Right cardiac atrium (tissue), 5 donors: ENCODE data around the gene GORASP2. TPM values are rescaled to one million over a fixed set of nuclear protein-coding genes. Genes with fewer than 3 reads are reported as not detected.
"Not testable (repeated sequence)": the region's sequence is repeated elsewhere in the genome, so short reads cannot be mapped to it uniquely, and the experiment has no call there.

ENCODE experiments used
- ATAC-seq, 2 donors: fragments of 200-7000 bp; cut with Tn5 transposase; one replicate each; pipeline versions ENCODE4 v1.8.0 to v1.9.1; 2020; ENCODE audit warnings: moderate library complexity in 2 of 2, mild to moderate bottlenecking in 1 of 2
- DNase-seq, 3 donors: peaks; one replicate each; pipeline ENCODE4 v3.0.0-alpha.2; 2020
- H3K27ac ChIP-seq: one replicate; pipeline ENCODE4 v1.5.1; 2013; ENCODE audit warnings: mild to moderate bottlenecking, low read length, control low read depth, moderate library complexity
- H3K27me3 ChIP-seq: one replicate; pipeline ENCODE4 v1.6.1; 2013; ENCODE audit not compliant: control insufficient read depth, insufficient read depth
- H3K4me1 ChIP-seq: one replicate; pipeline ENCODE4 v1.6.1; 2013; ENCODE audit warnings: low read length; ENCODE audit not compliant: control insufficient read depth, insufficient read depth
- H3K4me3 ChIP-seq: one replicate; pipeline ENCODE4 v1.5.1; 2013; ENCODE audit warnings: low read length, control low read depth
- H3K9me3 ChIP-seq: one replicate; pipeline ENCODE4 v1.6.1; 2013; ENCODE audit warnings: low read length; ENCODE audit not compliant: control insufficient read depth
- WGBS: extraction: QIAGEN DNeasy Blood & Tissue Kit; methylation state at CpG from one replicate; pipeline ENCODE4 v1.1.7; 2013; 5-methylcytosine and 5-hydroxymethylcytosine counted together
- intact Hi-C, 4 donors: fragments of 100-400 bp; cut with DNase I; formaldehyde crosslinking; loops; one replicate each; pipeline versions ENCODE4 v1.11.0 to v1.14.0; 2022 to 2023
- polyA plus RNA-seq: library from polyadenylated mRNA; stranded (reverse); fragments of 200-250 nt; gene quantifications from one replicate; pipeline ENCODE4 v1.2.3, GENCODE V29; 2013
- total RNA-seq, 4 donors: library from RNA; stranded (reverse); fragmentation: NEBNext Ultra II Directional; extraction: Animal tissue kit (Norgen Biotek cat#: 25700); gene quantifications; one replicate each; pipeline ENCODE4 v1.2.1, GENCODE V29; 2021
- donor health status: healthy with polysubstance abuse.
- donor health status: DM: no; HTN: yes; CAD: no.
- donor health status: DM: no; HTN: no; CAD: no.
- donor health status: DM: no; HTN: yes; CAD: no; lungs with severe emphysema.
- donor health status: DM: yes; HTN: yes; CAD: no.

GORASP2 gene
- total and polyA plus RNA-seq, 5 donors = 39.5 to 74.7 (median 68.8) TPM

DNA sequence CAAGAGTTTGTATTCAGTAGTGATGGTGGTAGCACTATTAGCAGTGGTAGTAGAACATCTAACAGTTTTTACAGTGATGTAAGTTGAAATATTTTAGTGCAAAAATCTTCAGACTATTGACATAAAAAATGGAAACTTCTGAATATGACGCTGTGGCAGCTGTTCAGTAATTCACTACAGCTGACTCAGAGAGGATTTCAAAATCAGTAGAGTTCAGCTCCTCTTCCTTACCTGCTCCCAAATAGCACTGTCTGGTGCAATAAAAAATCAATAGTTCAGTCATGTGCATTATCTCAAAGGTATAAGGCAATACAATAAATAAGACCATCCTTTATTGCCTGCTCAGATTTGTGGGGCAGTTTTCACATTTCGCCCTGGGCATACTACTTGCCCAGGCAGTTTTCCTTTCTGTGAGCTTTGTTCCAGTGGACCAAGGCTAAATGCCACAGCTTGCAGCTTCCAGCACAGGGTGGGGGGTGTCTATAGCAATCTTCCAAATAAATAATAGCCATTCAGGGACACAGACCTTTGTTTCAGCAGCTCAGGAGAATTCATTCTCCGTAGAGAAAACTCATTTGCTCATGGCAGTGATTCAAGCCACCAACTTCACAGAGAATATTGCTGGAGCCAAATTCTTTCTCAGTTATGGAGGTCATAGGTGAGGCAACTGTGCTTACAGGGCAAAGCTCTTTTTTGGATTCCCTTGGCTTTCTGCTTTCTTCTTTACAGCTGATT is 33.9 kb upstream of the GORASP2 start:
- DNase-seq (no peak), ATAC-seq (no peak)
- H3K27ac ChIP-seq = no peak overlapping the region
- H3K9me3 ChIP-seq = no peaks in the 10 kb centered on the region
- no peaks in the 10 kb centered on the region for H3K4me1 ChIP-seq
- no peak overlapping the region for H3K4me3 ChIP-seq
- intact Hi-C loops = no loop called here
- 56% methylated on average over 3 of the region's 3 CpGs for WGBS
- no peaks in the 10 kb centered on the region for H3K27me3 ChIP-seq

DNA sequence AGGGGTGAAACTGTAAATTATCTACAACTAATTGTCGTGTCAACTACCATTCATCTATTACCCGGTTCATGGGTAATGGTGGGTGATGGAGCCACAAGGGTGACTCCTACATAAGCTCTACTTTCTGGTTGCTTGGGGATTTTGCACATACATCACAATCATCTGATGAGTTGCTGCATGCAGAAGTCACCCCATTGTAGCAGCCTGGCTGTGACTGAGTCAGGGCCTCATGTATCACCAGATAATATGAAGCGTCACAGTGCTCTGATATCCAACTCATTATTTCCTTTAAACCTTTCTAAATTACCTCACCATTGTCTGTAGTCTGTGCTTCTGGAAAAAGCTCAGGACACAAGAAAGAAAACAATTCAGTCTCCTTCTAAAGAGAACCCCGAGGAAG is 32.4 kb upstream of the GORASP2 start:
- intact Hi-C loops = no loop called here
- WGBS = 87% methylated on average over 4 of the region's 4 CpGs
- Histone ChIP-seq H3K4me3 (no peak overlapping the region), H3K27me3 (no peaks in the 10 kb centered on the region), H3K4me1 (no peaks in the 10 kb centered on the region), H3K27ac (no peak overlapping the region), H3K9me3 (no peaks in the 10 kb centered on the region)
- no peak for DNase-seq
- no peak for ATAC-seq

DNA sequence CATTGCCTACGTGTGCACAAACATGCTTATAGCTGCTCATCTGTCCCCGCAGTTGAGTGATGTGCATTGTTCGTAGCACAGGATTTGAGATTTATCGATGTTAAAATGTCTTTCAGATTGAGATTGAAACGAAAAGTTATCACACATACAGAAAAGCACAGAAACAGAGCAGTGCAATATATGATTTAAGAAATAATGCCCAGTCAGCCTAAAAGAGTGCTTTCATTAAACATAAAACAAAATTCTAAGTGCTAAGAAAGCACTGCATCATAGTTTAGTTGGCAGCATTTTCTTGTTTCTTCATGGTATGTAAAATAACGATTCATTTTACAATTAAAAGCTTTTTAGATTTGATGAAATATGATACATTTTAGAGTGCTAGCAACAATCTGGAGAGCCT is 31.9 kb upstream of the GORASP2 start:
- Histone ChIP-seq H3K4me3 (no peak overlapping the region), H3K27ac (no peak overlapping the region), H3K9me3 (no peaks in the 10 kb centered on the region), H3K27me3 (no peaks in the 10 kb centered on the region), H3K4me1 (no peaks in the 10 kb centered on the region)
- WGBS = 91% methylated on average over 6 of the region's 6 CpGs
- ATAC-seq (no peak), DNase-seq (no peak)
- intact Hi-C loops = no loop called here

DNA sequence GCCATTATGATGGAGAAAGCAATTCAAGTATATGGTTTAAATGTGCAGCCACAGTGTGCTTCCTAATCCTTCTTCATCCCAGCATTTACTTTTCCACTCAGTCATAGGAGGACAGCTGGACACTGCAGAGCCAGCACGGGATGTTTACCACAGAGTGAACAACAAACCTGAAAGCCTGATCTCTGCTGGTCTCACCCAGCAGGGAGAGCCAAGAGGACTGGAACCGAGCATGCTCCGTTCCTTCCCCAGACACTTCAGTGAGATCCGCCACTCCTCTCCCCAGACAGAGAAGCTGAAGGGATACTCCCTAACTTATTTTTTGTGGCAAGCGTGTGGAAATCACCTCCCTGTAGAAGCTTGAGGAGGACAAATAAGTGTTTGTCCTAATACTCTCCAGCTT is 23.2 kb upstream of the GORASP2 start:
- Histone ChIP-seq H3K9me3 (peaks cover 2% of the 10 kb centered on the region), H3K4me3 (no peak overlapping the region), H3K27me3 (no peaks in the 10 kb centered on the region), H3K27ac (no peak overlapping the region), H3K4me1 (no peaks in the 10 kb centered on the region)
- ATAC-seq (no peak), DNase-seq (no peak)
- 47% methylated on average over 5 of the region's 5 CpGs for WGBS
- intact Hi-C loops = no loop called here

DNA sequence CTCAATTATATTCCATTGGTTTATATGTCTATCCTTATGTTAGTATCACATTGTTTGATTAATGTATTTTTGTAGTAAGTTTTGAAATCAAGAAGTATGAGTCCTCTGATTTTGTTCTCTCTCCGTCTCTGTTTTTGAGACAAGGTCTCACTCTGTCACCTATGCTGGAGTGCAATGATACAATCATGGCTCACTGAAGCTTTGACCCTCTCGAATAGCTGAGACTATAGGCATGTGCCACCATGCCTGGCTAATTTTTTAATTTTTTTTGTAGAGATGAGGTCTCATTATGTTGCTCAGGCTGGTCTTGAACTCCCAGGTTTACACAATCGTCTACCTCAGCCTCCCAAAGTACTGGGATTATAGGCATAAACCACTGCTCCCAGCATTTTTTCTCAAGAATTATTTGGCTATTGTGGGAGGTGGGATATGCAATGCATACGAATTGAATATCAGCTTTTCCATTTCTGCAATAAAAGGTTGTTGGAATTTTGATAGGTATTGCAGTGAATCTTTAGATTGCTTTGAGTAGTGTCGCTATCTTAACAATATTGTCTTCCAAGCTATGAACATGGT is 17.7 kb upstream of the GORASP2 start:
- Histone ChIP-seq H3K4me1 (no peaks in the 10 kb centered on the region), H3K27ac (no peak overlapping the region), H3K9me3 (peaks cover 4% of the 10 kb centered on the region), H3K4me3 (no peak overlapping the region), H3K27me3 (no peaks in the 10 kb centered on the region)
- 82% methylated on average over 5 of the region's 5 CpGs for WGBS
- ATAC-seq (no peak), DNase-seq (no peak)
- intact Hi-C loops = no loop called here

DNA sequence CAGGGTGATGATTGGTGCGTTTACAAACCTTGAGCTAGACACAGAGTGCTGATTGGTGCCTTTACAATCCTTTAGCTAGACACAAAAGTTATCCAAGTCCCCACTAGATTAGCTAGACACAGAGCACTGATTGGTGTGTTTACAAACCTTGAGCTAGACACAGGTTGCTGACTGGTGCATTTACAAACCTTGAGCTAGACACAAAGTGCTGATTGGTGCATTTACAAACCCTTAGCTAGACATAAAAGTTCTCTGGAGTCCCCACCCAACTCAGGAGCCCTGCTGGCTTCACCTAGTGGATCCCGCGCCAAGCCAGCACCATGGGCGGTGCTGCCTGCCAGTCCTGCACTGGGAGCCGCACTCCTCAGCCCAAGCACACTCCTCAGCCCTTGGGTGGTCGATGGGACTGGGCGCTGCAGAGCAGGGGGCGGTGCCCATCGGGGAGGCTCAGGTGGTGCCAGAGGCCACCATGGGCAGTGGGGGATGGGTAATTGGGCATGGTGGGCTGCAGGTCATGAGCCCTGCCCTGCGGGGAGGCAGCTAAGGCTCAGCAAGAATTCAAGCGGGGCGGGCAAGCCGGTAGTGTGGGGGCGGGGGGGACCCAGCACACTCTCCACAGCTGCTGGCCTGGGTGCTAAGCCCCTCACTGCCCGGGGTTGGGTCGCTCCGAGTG is 13.9 kb upstream of the GORASP2 start:
- DNase-seq, H3K27ac ChIP-seq, H3K9me3 ChIP-seq, H3K27me3 ChIP-seq, intact Hi-C loops, H3K4me3 ChIP-seq, H3K4me1 ChIP-seq, ATAC-seq: not testable (repeated sequence)
- 93% methylated on average over 17 of the region's 17 CpGs for WGBS

DNA sequence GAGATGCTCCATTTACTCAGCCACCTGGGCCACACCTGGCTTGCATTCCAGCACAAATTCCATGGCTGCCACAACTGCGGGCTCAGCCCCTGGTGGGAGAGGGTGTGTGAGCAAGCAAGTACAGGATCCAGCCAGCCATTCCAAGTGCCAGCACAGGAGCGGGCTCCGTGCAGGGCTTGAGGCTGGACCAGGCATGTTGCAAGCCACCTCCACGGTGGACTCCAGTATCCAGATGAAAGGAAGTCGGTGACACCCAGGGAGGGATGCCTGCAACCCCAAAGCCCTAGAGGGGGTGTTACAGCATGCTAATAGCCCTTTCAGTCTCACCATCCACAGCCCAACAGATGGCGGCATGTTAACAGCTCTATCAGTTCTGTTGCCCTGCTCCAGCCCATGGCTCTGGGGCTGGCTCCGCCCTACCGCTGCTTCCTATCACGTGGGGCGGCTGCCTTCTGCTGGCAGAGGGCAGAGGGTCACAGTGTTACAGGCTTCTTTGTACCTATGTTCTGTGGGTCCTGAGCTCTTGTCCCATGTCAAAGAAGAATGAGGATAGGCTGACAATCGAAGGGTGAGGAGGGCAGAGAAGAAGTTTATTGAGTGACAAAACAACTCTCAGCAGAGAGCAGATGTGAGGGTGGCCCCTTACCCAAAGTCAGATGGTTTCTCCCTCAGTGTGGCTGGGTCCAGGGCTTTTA is 11.7 kb upstream of the GORASP2 start:
- Histone ChIP-seq H3K4me3 (no peak overlapping the region), H3K27ac (no peak overlapping the region), H3K9me3 (peaks cover 8% of the 10 kb centered on the region), H3K4me1 (no peaks in the 10 kb centered on the region), H3K27me3 (no peaks in the 10 kb centered on the region)
- intact Hi-C loops = no loop called here
- 94% methylated on average over 11 of the region's 11 CpGs for WGBS
- no peak for ATAC-seq
- no peak for DNase-seq

DNA sequence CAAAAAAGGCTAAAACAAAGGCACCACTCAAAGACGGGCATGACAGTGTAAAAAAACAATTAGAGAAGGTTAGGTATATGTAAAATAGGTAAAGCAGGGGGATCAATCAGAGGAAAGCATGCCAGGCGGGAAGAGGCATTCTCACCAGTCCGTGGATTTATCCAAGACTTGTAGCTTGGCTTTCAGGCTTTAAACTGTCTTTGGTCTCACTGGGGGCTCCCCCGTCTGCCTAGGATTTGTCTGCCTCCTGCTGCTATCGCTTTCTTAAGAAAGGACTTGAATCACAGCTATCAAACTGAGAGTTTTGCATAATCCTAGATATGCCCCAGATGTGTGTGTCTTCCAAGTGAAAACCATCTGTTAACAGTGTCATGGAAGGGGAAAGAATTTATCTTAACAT is 11.1 kb upstream of the GORASP2 start:
- WGBS = 85% methylated on average over 5 of the region's 5 CpGs
- Histone ChIP-seq H3K4me1 (no peaks in the 10 kb centered on the region), H3K27me3 (no peaks in the 10 kb centered on the region), H3K27ac (no peak overlapping the region), H3K4me3 (no peak overlapping the region), H3K9me3 (peaks cover 8% of the 10 kb centered on the region)
- DNase-seq = no peak
- ATAC-seq = no peak
- intact Hi-C loops = no loop called here

DNA sequence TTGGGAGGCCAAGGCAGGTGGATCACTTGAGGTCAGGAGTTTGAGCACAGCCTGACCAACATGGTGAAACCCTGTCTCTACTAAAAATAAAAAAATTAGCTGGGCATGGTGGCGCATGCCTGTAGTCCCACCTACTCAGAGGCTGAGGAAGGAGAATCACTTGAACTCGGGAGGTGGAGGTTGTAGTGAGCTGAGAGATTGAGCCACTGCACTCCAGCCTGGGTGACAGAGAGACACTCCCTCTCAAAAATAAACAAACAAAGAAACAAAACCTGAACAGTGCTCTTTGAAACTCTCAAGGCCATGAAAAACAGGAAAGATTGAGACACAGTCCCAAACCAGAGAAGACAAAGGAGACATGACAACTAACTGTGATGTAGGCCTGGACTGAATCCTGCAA is 7.2 kb upstream of the GORASP2 start:
- H3K4me1 ChIP-seq, H3K9me3 ChIP-seq, H3K27ac ChIP-seq, H3K27me3 ChIP-seq, H3K4me3 ChIP-seq, ATAC-seq, DNase-seq, intact Hi-C loops: not testable (repeated sequence)
- 91% methylated on average over 2 of the region's 2 CpGs for WGBS

DNA sequence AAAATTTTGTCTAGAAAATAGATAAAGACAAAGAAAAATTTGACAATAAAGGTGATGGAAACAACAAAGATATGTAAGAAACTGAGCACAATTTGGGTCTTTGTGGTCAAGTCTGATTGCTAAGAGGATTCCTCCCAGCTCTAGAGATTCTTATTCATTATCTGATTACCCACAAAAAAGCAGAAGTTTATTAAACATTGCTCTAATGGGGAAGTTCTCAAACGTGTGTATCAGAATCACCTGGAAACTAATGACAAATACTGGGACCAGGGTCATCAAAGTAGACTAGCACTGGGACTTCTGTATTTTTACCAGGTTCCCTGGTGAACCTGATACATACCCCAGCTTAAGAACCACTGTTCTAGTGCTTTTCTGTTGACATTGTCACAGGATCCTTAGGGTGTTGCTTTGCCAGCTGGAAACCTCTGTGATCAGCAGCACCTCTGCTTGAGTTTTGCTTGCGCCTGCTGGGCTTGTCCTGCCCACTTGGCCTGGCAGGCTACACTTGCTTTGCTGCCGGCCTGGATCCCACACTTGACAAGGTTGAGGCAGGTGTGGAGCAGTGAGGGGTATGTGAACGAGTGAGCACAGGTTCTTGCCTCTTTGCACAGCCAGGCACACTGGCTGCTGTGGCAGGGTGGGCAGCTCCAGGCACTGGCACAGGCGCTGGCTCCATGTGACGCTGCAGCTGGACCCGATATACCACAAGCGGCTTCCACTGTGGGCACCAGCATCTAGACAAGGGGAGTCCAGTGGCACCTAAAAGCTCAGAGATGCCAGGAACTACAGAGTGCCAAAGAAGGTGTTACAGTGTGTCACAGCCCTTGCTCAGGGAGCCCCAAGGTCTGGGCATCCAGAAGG is 6.2 kb upstream of the GORASP2 start:
- ATAC-seq (no peak), DNase-seq (no peak)
- Histone ChIP-seq H3K27ac (no peak overlapping the region), H3K4me3 (no peak overlapping the region), H3K9me3 (no peaks in the 10 kb centered on the region), H3K27me3 (no peaks in the 10 kb centered on the region), H3K4me1 (no peaks in the 10 kb centered on the region)
- intact Hi-C loops = no loop called here
- WGBS = 88% methylated on average over 8 of the region's 8 CpGs
